ENCODE measurements around the gene CCNI2.

DNA sequence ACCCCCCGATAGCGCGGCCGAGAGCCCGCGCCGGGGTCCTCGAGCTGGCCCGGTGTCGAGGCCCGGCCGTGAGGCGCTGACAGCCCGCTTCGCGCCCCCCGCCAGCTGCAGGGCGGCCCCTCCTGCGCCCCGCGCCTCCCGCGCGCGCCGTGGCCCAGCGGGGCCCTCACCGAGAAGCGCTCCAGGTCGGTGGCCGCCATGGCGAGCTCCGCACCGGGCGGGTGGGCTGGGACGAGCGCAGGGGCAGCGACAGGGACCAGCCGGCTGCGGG lies 29.6 kb downstream of the CCNI2 start:
- TF ChIP-seq POLR2A (IDR thresholded peaks at IDR 0.05; ENCODE audit: low read depth, low read length) (no peak), TAF1 (IDR thresholded peaks at IDR 0.05; ENCODE audit: borderline replicate concordance, low read depth, low read length) (no peak), POLR2AphosphoS5 (IDR thresholded peaks at IDR 0.05; ENCODE audit: low read depth, low read length) (no peak)

Measured in GM12892 (cell line).